ENCODE results near the gene SNTG2. TPM values are rescaled to one million over a fixed set of nuclear protein-coding genes. Genes with fewer than 3 reads are reported as not detected.

Gene SNTG2
- total RNA-seq, 2 experiments from 2014 or later, result 2.5 to 3.2 TPM

DNA sequence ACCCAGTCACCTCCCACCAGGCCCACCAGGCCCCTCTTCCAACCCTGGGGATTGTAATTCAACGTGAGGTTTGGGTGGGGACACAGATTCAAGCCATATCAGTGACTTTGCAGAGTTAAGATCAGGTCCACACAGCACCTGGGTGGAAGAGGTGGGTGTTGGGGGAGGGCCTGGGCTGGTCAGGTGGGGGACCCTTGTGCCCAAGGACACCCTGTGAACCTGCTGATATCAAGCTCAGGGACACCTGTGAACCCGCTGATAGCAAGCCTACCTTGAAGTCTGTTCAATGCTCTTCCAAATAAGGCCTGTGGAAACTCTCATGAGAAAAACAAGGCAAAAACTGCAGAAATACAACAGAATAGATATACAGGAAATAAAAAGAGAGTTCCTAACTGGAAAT lies 442.7 kb downstream of the SNTG2 start:
- Mint-ChIP-seq H3K4me1 (ENCODE audit: low read depth) (peaks cover 4% of the 10 kb centered on the region), H3K27me3 (peaks cover 2% of the 10 kb centered on the region), H3K9me3 (peaks cover 2% of the 10 kb centered on the region), H3K27ac (no peak overlapping the region), H3K4me3 (no peak overlapping the region), H3K36me3 (ENCODE audit: low read depth) (no peaks in the 10 kb centered on the region)
- ATAC-seq (no peak), DNase-seq (no peak)
- CTCF ChIA-PET, result no interaction called here
- TF ChIP-seq CTCF (IDR thresholded peaks at IDR 0.05), result no peak
- intact Hi-C loops (cut with micrococcal nuclease), result no loop called here
- POLR2A ChIA-PET, result no interaction called here

DNA sequence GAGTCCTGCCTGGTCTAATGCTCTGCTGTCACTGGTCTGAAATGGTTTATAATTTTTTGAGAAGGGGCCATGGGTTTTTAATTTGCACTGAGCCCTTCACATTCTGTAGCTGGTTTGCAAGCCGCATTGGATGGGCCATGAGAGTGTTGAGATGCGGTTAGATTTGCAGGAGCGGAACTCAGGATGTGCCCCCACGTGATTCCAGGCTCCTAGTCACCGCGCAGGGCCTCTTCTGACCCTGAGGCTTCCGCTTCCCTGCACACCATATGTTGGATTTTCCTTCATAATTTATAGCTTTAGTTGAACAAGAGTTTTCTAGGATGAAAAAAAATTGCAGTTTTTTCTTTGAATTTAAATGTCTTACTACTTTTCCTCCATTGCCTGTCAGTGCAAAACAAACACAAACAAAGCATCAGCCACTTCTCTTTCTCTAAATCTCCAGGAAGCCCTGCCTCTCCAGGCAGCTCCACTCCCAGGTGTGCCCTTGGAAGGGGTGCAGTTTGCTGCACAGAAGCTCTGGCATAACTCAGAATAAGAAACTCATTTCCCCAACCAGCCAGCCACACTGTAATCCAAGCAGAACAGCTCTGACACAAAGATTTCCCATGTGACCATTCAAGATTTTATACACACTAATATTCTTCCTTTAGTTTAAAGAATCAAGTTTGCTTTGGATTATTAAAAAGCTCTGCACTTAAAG lies 444.2 kb downstream of the SNTG2 start:
- CTCF ChIA-PET, result interaction anchor here (1.5 kb wide), 1 partner anchor 156 kb away, joined by 3 read pairs; no protein-coding TSS in a partner anchor
- Mint-ChIP-seq H3K9me3 (peaks cover 2% of the 10 kb centered on the region), H3K27me3 (peaks cover 2% of the 10 kb centered on the region), H3K4me1 (ENCODE audit: low read depth) (no peaks in the 10 kb centered on the region), H3K27ac (no peak overlapping the region), H3K4me3 (no peak overlapping the region), H3K36me3 (ENCODE audit: low read depth) (no peaks in the 10 kb centered on the region)
- intact Hi-C loops (cut with micrococcal nuclease), result no loop called here
- TF ChIP-seq CTCF (IDR thresholded peaks at IDR 0.05), result no peak
- DNase-seq, result no peak
- POLR2A ChIA-PET, result no interaction called here
- ATAC-seq, result no peak

GRCh38 chr2:1397350-1397749 lies 446.7 kb downstream of the SNTG2 start:
- DNase-seq, result no peak
- Mint-ChIP-seq H3K4me1 (ENCODE audit: low read depth) (no peaks in the 10 kb centered on the region), H3K27ac (no peak overlapping the region), H3K36me3 (ENCODE audit: low read depth) (no peaks in the 10 kb centered on the region), H3K27me3 (peaks cover 2% of the 10 kb centered on the region), H3K9me3 (peaks cover under 1% of the 10 kb centered on the region), H3K4me3 (no peak overlapping the region)
- no peak for ATAC-seq
- intact Hi-C loops (cut with micrococcal nuclease), result no loop called here
- ChIA-PET CTCF (no interaction called here), POLR2A (no interaction called here)
- TF ChIP-seq CTCF (IDR thresholded peaks at IDR 0.05), result no peak

DNA sequence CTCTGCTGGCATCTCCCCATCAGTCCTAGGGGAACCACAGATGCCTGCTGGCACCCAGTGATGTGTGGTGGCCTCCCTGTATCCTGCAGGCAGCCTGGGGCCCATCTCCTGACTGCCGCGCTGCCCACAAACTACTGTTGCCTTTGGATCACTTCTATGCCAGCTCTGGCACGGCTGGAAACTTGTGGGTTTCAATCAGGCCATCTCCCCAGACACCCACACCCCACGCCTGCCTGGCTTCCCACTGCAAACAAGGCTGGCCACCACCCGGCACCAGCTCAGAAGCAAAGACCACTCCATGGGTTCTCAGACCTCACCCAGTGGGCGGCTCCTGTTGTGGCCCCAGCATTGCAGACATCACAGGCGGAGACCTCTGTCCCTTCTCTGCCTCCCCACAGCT lies 447.5 kb downstream of the SNTG2 start:
- H3K4me1 Mint-ChIP-seq (ENCODE audit: low read depth), result no peaks in the 10 kb centered on the region
- no peaks in the 10 kb centered on the region for H3K36me3 Mint-ChIP-seq (ENCODE audit: low read depth)
- H3K27ac Mint-ChIP-seq, result no peak overlapping the region
- peaks cover 2% of the 10 kb centered on the region for H3K27me3 Mint-ChIP-seq
- H3K9me3 Mint-ChIP-seq, result peaks cover 4% of the 10 kb centered on the region
- ATAC-seq (no peak), DNase-seq (no peak)
- ChIA-PET POLR2A (no interaction called here), CTCF (no interaction called here)
- no peak overlapping the region for H3K4me3 Mint-ChIP-seq
- no peak for TF ChIP-seq CTCF (IDR thresholded peaks at IDR 0.05)
- intact Hi-C loops (cut with micrococcal nuclease), result no loop called here

- POLR2A ChIA-PET, result no interaction called here
- no peaks in the 10 kb centered on the region for H3K27me3 Mint-ChIP-seq
- intact Hi-C loops (cut with micrococcal nuclease), result no loop called here
- no peak for TF ChIP-seq CTCF (IDR thresholded peaks at IDR 0.05)
- H3K27ac Mint-ChIP-seq, result no peak overlapping the region
- no peaks in the 10 kb centered on the region for H3K4me1 Mint-ChIP-seq (ENCODE audit: low read depth)
- H3K9me3 Mint-ChIP-seq, result peaks cover 4% of the 10 kb centered on the region
- no peaks in the 10 kb centered on the region for H3K36me3 Mint-ChIP-seq (ENCODE audit: low read depth)
- H3K4me3 Mint-ChIP-seq, result no peak overlapping the region
- CTCF ChIA-PET, result interaction anchor here (1.1 kb wide), 1 partner anchor 20 kb away, joined by 3 read pairs; no protein-coding TSS in a partner anchor
- DNase-seq, result no peak
- ATAC-seq, result no peak
Observed at GRCh38 chr2:1400943-1401735, 450.5 kb downstream of the SNTG2 start.
